Osteoblast (primary cell): ENCODE data around the gene IRF2BPL. TPM values are rescaled to one million over a fixed set of nuclear protein-coding genes. Genes with fewer than 3 reads are reported as not detected.

Source experiments
- DNase-seq: peaks from one replicate; pipeline ENCODE4 v3.0.0; 2011; ENCODE audit warnings: low spot score, mixed read lengths; ENCODE audit not compliant: insufficient read length; ENCODE audit errors: missing footprints
- H2AFZ ChIP-seq: 2 replicates; pipeline ENCODE4 v1.6.0; 2011; ENCODE audit warnings: mild to moderate bottlenecking, low read length
- H3K27ac ChIP-seq: 2 replicates; pipeline ENCODE4 v1.5.1; 2011; ENCODE audit warnings: mild to moderate bottlenecking, low read depth, low read length, moderate library complexity
- H3K27me3 ChIP-seq: 2 replicates; pipeline ENCODE4 v1.6.0; 2012; ENCODE audit warnings: mild to moderate bottlenecking, control low read depth, inconsistent platforms, low read length, moderate library complexity; ENCODE audit not compliant: insufficient read depth
- H3K36me3 ChIP-seq: 2 replicates; pipeline ENCODE4 v1.5.1; 2011; ENCODE audit warnings: mild to moderate bottlenecking, low read length, control low read depth, moderate library complexity; ENCODE audit not compliant: insufficient read depth
- H3K4me1 ChIP-seq: 2 replicates; pipeline ENCODE4 v1.5.1; 2011; ENCODE audit warnings: mild to moderate bottlenecking, low read length, control low read depth, moderate library complexity; ENCODE audit not compliant: insufficient read depth
- H3K4me2 ChIP-seq: 2 replicates; pipeline ENCODE4 v1.6.0; 2011; ENCODE audit warnings: mild to moderate bottlenecking, low read length; ENCODE audit not compliant: insufficient read depth
- H3K4me3 ChIP-seq: fragments of 200-600 bp; sonication (generic); 3 replicates; pipeline ENCODE4 v1.5.1; 2012; ENCODE audit warnings: mild to moderate bottlenecking, low read length, inconsistent platforms; ENCODE audit not compliant: insufficient read depth
- H3K79me2 ChIP-seq: 2 replicates; pipeline ENCODE4 v1.6.0; 2012; ENCODE audit warnings: mild to moderate bottlenecking, low read length, control low read depth, inconsistent platforms; ENCODE audit not compliant: insufficient read depth
- H3K9me3 ChIP-seq: 2 replicates; pipeline ENCODE4 v1.5.1; 2011; ENCODE audit warnings: low read depth, low read length, control low read depth
- H4K20me1 ChIP-seq: 2 replicates; pipeline ENCODE4 v1.6.0; 2012; ENCODE audit warnings: mild to moderate bottlenecking, low read length, control low read depth; ENCODE audit not compliant: insufficient read depth
- total RNA-seq: library from RNA; depleted of rRNA; stranded (reverse); fragments of >200 nt; gene quantifications from 2 replicates; pipeline ENCODE4 v1.2.3, GENCODE V29; 2012
- TF ChIP-seq, protein P1 (sequence below): IDR thresholded peaks from 2 replicates; pipeline ENCODE4 v1.5.1; 2011; ENCODE audit warnings: mild to moderate bottlenecking, low read depth, low read length, moderate library complexity; ENCODE audit errors: extremely low read depth

IRF2BPL gene
- 19.4 and 26.4 TPM in 2 replicates for total RNA-seq

DNA sequence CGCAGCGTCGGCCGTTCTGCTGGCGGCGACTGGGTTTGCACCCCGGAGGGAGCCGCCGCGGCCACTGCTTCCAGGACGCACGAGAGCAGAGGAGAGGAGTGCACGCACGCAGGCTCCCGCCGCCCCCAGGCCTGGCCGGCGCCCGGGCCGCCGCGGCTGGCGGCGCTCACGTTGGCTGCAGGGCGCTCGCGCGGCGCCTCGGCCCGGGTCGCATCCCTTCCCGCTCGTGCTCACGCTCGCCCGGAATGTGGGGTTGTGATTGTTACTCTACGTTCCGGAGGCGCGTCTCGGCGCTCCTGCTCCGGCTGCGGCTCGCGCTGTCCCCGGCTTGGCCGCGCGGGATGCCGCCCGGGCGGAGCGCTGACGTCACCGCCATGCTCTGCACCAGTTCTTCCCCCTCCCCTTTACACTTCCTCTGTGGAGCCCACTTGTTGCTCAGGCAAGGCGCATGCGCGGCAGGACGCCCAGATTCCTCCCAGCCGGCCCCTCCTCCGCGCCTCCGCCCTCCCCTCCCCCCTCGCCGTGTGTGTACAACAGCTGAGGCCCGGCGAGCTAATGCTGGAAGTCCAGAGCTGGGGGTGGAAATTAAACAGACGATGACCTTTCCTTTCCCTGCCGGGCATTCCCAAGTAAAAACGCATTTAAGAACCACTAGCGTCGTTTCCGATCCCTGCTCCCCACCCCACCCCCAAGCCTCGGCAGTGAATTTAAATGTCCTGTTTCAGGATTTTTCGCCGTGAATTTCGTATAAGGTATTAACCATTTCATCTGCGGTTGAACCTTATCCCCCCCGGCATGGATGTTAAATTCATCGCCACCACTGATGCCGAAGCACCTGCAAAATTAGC lies at the start of gene IRF2BPL:
TSS of gene IRF2BPL (minus strand) at position 325 of the 848 bp plus-strand sequence. CDS start 916 bp downstream, outside the sequence.
- Histone ChIP-seq H4K20me1 (peaks cover 24% of the 10 kb centered on the region), H2AFZ (peak within 1 kb of the TSS; percentile 66), H3K36me3 (peaks cover 12% of the 10 kb centered on the region), H3K9me3 (no peaks in the 10 kb centered on the region), H3K27ac (peak within 1 kb of the TSS; percentile 95), H3K27me3 (no peaks in the 10 kb centered on the region), H3K4me2 (peak within 1 kb of the TSS; percentile 91), H3K4me3 (peak within 1 kb of the TSS; percentile 86), H3K4me1 (peaks cover 52% of the 10 kb centered on the region), H3K79me2 (peaks cover 33% of the 10 kb centered on the region)
- peak; percentile 99 for DNase-seq
- TF ChIP-seq, protein P1, sequence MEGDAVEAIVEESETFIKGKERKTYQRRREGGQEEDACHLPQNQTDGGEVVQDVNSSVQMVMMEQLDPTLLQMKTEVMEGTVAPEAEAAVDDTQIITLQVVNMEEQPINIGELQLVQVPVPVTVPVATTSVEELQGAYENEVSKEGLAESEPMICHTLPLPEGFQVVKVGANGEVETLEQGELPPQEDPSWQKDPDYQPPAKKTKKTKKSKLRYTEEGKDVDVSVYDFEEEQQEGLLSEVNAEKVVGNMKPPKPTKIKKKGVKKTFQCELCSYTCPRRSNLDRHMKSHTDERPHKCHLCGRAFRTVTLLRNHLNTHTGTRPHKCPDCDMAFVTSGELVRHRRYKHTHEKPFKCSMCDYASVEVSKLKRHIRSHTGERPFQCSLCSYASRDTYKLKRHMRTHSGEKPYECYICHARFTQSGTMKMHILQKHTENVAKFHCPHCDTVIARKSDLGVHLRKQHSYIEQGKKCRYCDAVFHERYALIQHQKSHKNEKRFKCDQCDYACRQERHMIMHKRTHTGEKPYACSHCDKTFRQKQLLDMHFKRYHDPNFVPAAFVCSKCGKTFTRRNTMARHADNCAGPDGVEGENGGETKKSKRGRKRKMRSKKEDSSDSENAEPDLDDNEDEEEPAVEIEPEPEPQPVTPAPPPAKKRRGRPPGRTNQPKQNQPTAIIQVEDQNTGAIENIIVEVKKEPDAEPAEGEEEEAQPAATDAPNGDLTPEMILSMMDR = no peak

DNA sequence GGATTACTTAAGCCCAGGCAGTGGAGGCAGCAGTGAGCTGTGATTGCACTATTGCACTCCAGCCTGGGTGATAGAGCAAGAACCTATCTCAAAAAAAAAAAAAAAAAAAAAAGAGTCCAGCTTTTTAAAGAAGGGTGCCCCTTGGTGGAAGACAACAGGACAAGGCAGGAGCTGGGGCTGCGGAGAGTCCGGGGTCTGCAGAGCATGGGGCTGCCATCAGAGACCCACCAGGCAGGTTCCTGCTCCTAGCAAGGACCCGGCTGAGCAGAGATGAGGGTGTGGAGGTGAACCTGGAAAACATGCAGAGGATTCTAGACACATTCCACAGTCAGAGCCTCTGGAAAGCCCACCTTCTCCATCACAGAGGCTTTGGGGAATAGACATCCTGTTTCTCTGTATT lies 48.5 kb upstream of the IRF2BPL start:
- Histone ChIP-seq H3K79me2 (no peaks in the 10 kb centered on the region), H3K4me1 (peaks cover 9% of the 10 kb centered on the region), H3K36me3 (no peaks in the 10 kb centered on the region), H3K27me3 (no peaks in the 10 kb centered on the region), H3K4me3 (no peak overlapping the region), H3K4me2 (no peak overlapping the region), H3K27ac (no peak overlapping the region), H4K20me1 (no peaks in the 10 kb centered on the region), H2AFZ (no peak overlapping the region), H3K9me3 (no peaks in the 10 kb centered on the region)
- TF ChIP-seq, protein P1 = no peak
- no peak for DNase-seq

DNA sequence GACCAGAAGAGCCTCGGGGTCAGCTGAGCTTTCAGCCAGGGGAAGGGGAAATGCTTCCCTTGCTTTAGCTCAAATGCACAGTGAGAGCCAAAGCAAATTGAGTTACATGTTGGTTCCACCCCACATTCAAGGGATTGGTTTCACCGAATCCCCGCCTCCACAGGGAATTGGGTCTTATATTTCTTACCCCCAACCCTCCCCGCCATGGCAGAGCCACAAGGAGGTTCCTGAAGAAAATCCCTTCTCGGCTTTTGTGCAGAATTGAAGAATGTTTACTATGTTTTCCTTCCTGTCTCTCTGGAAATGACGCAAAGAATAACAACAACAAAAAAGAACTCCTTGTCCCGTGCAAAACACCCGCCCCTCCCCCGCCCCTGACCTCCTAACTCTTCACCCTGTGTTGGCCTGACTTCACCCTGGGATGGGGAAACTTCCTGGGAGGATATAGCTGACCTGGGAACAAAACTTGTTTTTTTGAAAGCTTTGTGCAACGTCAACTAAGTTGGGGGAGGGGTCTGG lies 47.7 kb upstream of the IRF2BPL start:
- Histone ChIP-seq H3K36me3 (no peaks in the 10 kb centered on the region), H3K4me1 (peaks cover 15% of the 10 kb centered on the region), H4K20me1 (no peaks in the 10 kb centered on the region), H3K27ac (no peak overlapping the region), H2AFZ (peak overlapping the region; percentile 83), H3K4me2 (peak overlapping the region; percentile 72), H3K4me3 (peak overlapping the region; percentile 50), H3K27me3 (no peaks in the 10 kb centered on the region), H3K9me3 (no peaks in the 10 kb centered on the region), H3K79me2 (no peaks in the 10 kb centered on the region)
- TF ChIP-seq, protein P1 = no peak
- DNase-seq = peak; percentile 42

DNA sequence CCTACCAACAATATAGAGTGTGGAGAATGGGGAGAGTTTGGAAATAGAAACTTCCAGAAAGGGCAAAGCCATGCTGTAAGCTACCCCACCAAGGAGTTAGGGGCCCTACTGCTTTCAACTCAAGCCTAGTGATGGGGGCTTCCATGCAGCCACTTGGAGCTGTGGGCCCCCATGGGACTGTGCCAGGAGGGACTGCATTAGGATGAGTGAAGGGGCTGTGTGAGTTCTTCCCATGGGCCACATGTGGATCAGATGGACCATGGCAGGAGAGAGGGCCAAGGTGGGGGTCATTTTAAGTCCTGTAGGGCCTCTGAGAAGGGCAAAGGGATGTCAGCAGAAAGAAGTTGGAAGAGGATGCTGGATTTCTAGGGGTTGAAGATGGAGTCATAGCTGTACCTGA lies 46.5 kb upstream of the IRF2BPL start:
- DNase-seq = no peak
- Histone ChIP-seq H3K27me3 (no peaks in the 10 kb centered on the region), H2AFZ (no peak overlapping the region), H3K79me2 (no peaks in the 10 kb centered on the region), H3K27ac (no peak overlapping the region), H4K20me1 (no peaks in the 10 kb centered on the region), H3K4me3 (no peak overlapping the region), H3K4me2 (no peak overlapping the region), H3K4me1 (peaks cover 18% of the 10 kb centered on the region), H3K36me3 (no peaks in the 10 kb centered on the region), H3K9me3 (no peaks in the 10 kb centered on the region)
- TF ChIP-seq, protein P1 = no peak
